Measurements from ENCODE around the gene PGAP6.
A peak's percentile ranks its signal among the peaks of the same experiment; 100 is the strongest.
"Not testable (repeated sequence)": the region's sequence is repeated elsewhere in the genome, so short reads cannot be mapped to it uniquely, and the experiment has no call there.

The PGAP6 gene

DNA sequence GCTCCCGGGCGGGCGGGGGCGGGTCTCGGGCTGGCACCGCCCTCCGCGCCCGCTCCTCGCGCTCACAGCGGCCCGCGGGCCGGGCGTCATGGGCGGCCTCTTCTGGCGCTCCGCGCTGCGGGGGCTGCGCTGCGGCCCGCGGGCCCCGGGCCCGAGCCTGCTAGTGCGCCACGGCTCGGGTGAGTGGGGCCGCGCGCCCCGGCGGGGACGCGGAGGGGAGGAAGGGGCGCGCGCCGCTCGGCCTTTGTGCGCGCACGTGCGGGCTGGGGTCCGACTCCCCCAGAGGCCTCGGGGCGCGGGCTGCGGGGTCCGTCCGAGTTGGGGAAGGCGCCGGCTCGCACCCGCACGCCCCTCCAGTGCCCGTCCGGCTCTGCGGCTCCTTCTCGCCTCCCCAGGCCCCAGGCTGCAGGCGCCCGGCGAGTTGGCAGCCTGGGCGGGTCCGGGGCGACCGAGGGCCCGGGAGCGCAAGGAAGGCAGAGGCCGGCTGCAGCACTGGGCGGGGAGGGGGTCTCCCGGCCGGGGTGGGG is 15.4 kb upstream of the PGAP6 start, which contains the start of gene NME4:
NME4 (plus strand) TSS at position 65 of the 527 bp plus-strand sequence; CDS start at position 89, 24 bp downstream.
- peak within 1 kb of the TSS; percentile 49 for H3K4me3 ChIP-seq (ENCODE audit: control insufficient read depth, low read depth, low read length)
- no peak for DNase-seq (ENCODE audit: low read depth)
- TF ChIP-seq CTCF (IDR thresholded peaks at IDR 0.05; ENCODE audit: control insufficient read depth, insufficient read depth, low read depth, low read length, missing control alignments), result no peak

- no peak for TF ChIP-seq CTCF (IDR thresholded peaks at IDR 0.05; ENCODE audit: control insufficient read depth, insufficient read depth, low read depth, low read length, missing control alignments)
- H3K4me3 ChIP-seq (ENCODE audit: control insufficient read depth, low read depth, low read length), result peak overlapping the region; percentile 43
- DNase-seq (ENCODE audit: low read depth), result no peak
Measured at GRCh38 chr16:396605-397004, 14.8 kb upstream of the PGAP6 start.

DNA sequence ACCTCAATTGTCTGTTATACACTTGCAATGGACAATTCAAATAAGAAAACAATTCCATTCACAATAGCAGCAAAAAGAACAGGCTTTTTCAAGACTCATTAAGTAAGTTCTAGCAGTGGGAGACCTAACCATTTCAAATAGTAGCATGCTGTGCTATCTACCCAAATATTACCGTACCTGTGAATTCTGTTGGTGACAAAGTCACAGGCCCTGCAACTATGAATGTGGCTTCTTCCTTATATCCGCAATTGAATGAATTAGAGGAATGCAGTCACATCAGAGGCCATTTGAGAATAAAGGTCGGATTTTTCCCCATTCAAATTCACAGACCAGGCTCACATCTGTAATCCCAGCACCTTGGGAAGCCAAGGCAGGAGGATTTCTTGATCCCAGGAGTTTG is 14.4 kb upstream of the PGAP6 start:
- no peak overlapping the region for H3K4me3 ChIP-seq (ENCODE audit: control insufficient read depth, low read depth, low read length)
- DNase-seq (ENCODE audit: low read depth), result no peak
- no peak for TF ChIP-seq CTCF (IDR thresholded peaks at IDR 0.05; ENCODE audit: control insufficient read depth, insufficient read depth, low read depth, low read length, missing control alignments)

DNA sequence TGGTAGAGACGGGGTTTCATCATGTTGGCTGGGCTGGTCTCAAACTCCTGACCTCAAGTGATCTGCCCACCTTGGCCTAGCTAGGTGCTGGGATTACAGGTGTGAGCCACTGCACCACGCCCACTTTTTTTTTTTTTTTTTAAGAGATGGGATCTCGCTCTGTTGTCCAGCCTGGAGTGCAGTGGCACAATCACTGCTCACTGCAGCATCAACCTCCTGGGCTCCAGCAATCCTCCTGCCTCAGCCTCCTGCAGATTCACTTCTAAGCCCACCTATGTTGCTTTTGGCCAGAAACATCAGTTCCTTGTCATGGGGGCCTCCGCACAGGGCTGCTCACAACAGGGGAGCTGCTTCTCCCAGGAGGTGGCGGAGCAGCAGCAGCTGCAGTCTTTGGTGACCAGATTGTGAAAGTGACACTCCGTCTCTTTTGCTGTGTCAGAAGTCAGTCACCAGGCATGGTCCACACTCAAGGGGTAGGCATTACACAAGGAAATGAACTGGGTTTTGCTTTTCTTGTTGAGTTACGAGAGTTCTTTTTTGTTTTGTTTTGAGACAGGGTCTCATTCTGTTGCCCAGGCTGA is 10.8 kb upstream of the PGAP6 start:
- no peak for DNase-seq (ENCODE audit: low read depth)
- no peak for TF ChIP-seq CTCF (IDR thresholded peaks at IDR 0.05; ENCODE audit: control insufficient read depth, insufficient read depth, low read depth, low read length, missing control alignments)
- no peak overlapping the region for H3K4me3 ChIP-seq (ENCODE audit: control insufficient read depth, low read depth, low read length)

DNA sequence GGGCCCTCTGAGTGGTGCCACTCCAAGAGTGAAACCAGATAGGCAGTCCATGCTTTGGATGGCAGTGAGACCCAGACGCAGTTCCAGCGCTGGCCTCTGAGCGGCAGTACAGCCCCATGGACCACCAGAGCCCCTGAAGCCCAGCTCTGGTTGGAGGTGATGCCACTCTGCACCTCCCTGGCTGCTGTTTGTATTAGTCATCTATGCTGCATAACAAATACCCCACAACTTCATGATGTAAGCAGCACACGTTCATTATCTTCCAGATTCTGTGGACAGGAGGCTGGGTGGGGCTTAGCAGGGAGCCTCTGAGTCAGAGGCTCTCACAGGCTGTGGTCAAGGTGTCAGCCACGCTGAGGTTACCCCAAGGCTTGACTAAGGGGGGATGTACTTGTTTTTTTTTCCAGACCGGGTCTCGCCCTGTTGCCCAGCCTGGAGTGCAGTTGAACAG is 10.1 kb upstream of the PGAP6 start:
- H3K4me3 ChIP-seq (ENCODE audit: control insufficient read depth, low read depth, low read length), result no peak overlapping the region
- peak; percentile 89 for TF ChIP-seq CTCF (IDR thresholded peaks at IDR 0.05; ENCODE audit: control insufficient read depth, insufficient read depth, low read depth, low read length, missing control alignments)
- DNase-seq (ENCODE audit: low read depth), result peak; percentile 23

DNA sequence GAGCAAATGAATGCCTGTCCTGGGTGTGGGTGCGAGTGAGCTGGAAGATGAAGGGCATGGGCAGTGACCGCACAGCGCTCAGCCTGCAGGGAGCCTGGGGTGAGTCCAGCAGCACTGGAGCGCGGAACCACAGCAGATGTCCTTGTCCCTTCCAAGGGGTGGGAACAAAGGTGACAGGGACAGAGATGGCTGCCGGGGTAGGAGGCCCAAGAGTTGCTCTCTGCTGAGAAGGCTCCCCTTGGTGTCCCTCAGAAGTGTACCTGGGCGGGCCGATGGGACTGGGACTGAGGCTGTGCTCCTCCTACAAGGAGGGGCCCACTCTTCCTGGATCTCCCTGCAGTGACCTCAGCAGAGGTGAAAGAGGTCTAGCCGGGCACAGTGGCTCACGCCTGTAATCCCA is 7.6 kb upstream of the PGAP6 start:
- TF ChIP-seq CTCF (IDR thresholded peaks at IDR 0.05; ENCODE audit: control insufficient read depth, insufficient read depth, low read depth, low read length, missing control alignments), result no peak
- DNase-seq (ENCODE audit: low read depth), result no peak
- no peak overlapping the region for H3K4me3 ChIP-seq (ENCODE audit: control insufficient read depth, low read depth, low read length)

DNA sequence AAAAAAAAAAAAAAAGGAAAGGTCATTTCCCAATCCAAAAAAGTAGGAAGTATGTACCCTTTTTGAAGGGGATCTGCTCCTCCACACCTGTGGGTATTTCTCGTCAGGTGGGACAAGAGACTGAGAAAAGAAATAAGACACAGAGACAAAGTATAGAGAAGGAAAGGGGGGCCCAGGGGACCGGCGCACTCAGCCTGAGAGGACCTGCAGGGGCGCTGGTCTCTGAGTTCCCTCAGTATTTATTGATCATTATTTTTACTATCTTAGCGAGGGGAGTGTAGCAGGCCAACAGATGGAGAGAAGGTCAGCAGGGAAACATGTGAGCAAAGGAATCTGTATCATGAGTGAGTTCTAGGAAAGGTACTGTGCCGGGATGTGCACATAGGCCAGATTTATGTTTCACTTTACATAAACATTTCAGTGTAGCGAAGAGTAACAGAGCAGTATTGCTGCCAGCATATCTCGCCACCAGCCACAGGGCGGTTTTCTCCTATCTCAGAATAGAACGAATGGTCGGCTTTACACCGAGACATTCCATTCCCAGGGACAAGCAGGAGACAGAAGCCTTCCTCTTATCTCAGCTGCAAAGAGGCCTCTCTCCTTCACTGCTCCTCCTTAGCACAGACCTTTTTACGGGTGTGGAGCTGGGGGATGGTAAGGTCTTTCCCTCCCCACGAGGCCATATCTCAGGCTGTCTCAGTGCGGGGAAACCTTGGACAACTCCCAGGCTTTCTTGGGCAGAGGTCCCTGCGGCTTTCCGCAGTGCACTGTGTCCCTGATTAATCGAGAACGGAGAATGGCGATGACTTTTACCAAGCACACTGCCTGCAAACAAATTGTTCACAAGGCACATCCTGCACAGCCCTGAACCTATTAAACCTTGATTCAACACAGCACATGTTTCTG is 6.2 kb upstream of the PGAP6 start:
- H3K4me3 ChIP-seq (ENCODE audit: control insufficient read depth, low read depth, low read length); DNase-seq (ENCODE audit: low read depth): not testable (repeated sequence)
